GM12878 (cell line): Measurements from ENCODE around the gene UBXN4. TPM values are rescaled to one million over a fixed set of nuclear protein-coding genes. Genes with fewer than 3 reads are reported as not detected.

Source experiments
- EED ChIP-seq: sonication (generic); IDR thresholded peaks from 2 replicates; pipeline ENCODE4 v1.6.1; 2016; ENCODE audit warnings: antibody characterized with exemption, low read depth
- ESRRA ChIP-seq: IDR thresholded peaks from 2 replicates; pipeline ENCODE4 v1.6.1; 2012; ENCODE audit warnings: mild to moderate bottlenecking, low read length, improper control_type of control experiment
- EZH2 ChIP-seq: IDR thresholded peaks from 2 replicates; pipeline ENCODE4 v1.6.1; 2012; ENCODE audit warnings: low read depth, mild to moderate bottlenecking, control low read depth, inconsistent platforms, low read length, borderline replicate concordance; ENCODE audit not compliant: control insufficient read depth
- FOXM1 ChIP-seq: IDR thresholded peaks from 2 replicates; pipeline ENCODE4 v1.6.1; 2012; ENCODE audit warnings: low read depth, mild to moderate bottlenecking, inconsistent platforms, low read length, moderate library complexity
- NFYB ChIP-seq: IDR thresholded peaks from 2 replicates; pipeline ENCODE4 v1.6.1; 2011; ENCODE audit warnings: low read depth, mild to moderate bottlenecking, low read length, improper control_type of control experiment, moderate library complexity; ENCODE audit not compliant: insufficient read depth
- NR2C1 ChIP-seq: fragments of 450-650 bp; IDR thresholded peaks from 2 replicates; pipeline ENCODE4 v1.6.1; 2017; ENCODE audit warnings: antibody characterized with exemption, mild to moderate bottlenecking, moderate library complexity
- NRF1 ChIP-seq: conservative IDR thresholded peaks from 2 replicates; pipeline ENCODE4 v1.6.1; 2011; ENCODE audit warnings: mild to moderate bottlenecking, low read depth, low read length, improper control_type of control experiment
- RELB ChIP-seq: fragments of 450-650 bp; IDR thresholded peaks from 2 replicates; pipeline ENCODE4 v1.6.1; 2017; ENCODE audit warnings: low read depth, mild to moderate bottlenecking, moderate library complexity
- RUNX3 ChIP-seq: IDR thresholded peaks from 2 replicates; pipeline ENCODE4 v1.6.1; 2012; ENCODE audit warnings: low read length, inconsistent platforms
- SMC3 ChIP-seq: IDR thresholded peaks from 2 replicates; pipeline ENCODE4 v1.6.1; 2011; ENCODE audit warnings: low read length, improper control_type of control experiment, borderline replicate concordance
- SREBF1 ChIP-seq: IDR thresholded peaks from 2 replicates; pipeline ENCODE4 v1.6.1; 2012; ENCODE audit warnings: mild to moderate bottlenecking, low read length
- SUPT20H ChIP-seq: IDR thresholded peaks from 2 replicates; pipeline ENCODE4 v1.6.1; 2011; ENCODE audit warnings: low read depth, mild to moderate bottlenecking, low read length, moderate library complexity, borderline replicate concordance; ENCODE audit not compliant: control insufficient read depth
- WRNIP1 ChIP-seq: IDR thresholded peaks from 2 replicates; pipeline ENCODE4 v1.6.1; 2011; ENCODE audit warnings: low read depth, low read length, improper control_type of control experiment, borderline replicate concordance
- YY1 ChIP-seq: IDR thresholded peaks from 2 replicates; pipeline ENCODE4 v1.6.1; 2011; ENCODE audit warnings: low read depth, mild to moderate bottlenecking, low read length
- ZBED1 ChIP-seq: IDR thresholded peaks from 2 replicates; pipeline ENCODE4 v1.6.1; 2016; ENCODE audit warnings: borderline replicate concordance
- ZNF592 ChIP-seq: fragments of 450-650 bp; IDR thresholded peaks from 2 replicates; pipeline ENCODE4 v1.6.1; 2017; ENCODE audit warnings: mild to moderate bottlenecking, moderate library complexity
- ZNF622 ChIP-seq: fragments of 450-650 bp; IDR thresholded peaks from 2 replicates; pipeline ENCODE4 v1.6.1; 2017; ENCODE audit warnings: mild to moderate bottlenecking, inconsistent platforms
- polyA plus RNA-seq, 11 experiments: library from polyadenylated mRNA; depleted of rRNA in 4 of 11; unstranded in 6 of 11; stranded (reverse) in 5 of 11; fragments of >200 nt; fragmentation: Nextera tagmentation in 4 of 11; fragmentation: Illumina TruSeq in 1 of 11; extraction: Ambion mirVana in 4 of 11; extraction: Trizol in 1 of 11; gene quantifications; 1 replicate in 1 of 11; 2 replicates in 10 of 11; pipeline versions ENCODE4 v1.2.1 to v1.2.3, GENCODE V29; 2011 to 2016; ENCODE audit warnings: inconsistent platforms in 2 of 11, missing spikeins in 2 of 11, low read depth in 1 of 11
- total RNA-seq, 4 experiments: library from RNA; depleted of rRNA in 3 of 4; stranded (reverse); fragments of >200 nt in 3 of 4; fragmentation: Illumina TruSeq in 1 of 4; extraction: Trizol in 1 of 4; gene quantifications; 2 replicates each; pipeline versions ENCODE4 v1.2.1 to v1.2.3, GENCODE V29; 2013 to 2021
- TF ChIP-seq, protein P1 (sequence below): IDR thresholded peaks from 2 replicates; pipeline ENCODE4 v1.6.1; 2012; ENCODE audit warnings: low read length, inconsistent platforms
- TF ChIP-seq, protein P2 (sequence below): IDR thresholded peaks from 2 replicates; pipeline ENCODE4 v1.6.1; 2011; ENCODE audit warnings: borderline replicate concordance, low read depth, mild to moderate bottlenecking, moderate library complexity, low read length; ENCODE audit not compliant: insufficient read depth, poor library complexity, severe bottlenecking
- TF ChIP-seq, protein P3 (sequence below): fragments of 450-650 bp; IDR thresholded peaks from 2 replicates; pipeline ENCODE4 v1.6.1; 2017; ENCODE audit warnings: mild to moderate bottlenecking, low read depth, inconsistent platforms; ENCODE audit not compliant: poor library complexity, severe bottlenecking

The UBXN4 gene
- total and polyA plus RNA-seq, 10 of the 15 experiments (the other 5 are each of a cell fraction or from before 2014, with no cell fraction given) = 52.6 to 133 (median 71.9) TPM

DNA sequence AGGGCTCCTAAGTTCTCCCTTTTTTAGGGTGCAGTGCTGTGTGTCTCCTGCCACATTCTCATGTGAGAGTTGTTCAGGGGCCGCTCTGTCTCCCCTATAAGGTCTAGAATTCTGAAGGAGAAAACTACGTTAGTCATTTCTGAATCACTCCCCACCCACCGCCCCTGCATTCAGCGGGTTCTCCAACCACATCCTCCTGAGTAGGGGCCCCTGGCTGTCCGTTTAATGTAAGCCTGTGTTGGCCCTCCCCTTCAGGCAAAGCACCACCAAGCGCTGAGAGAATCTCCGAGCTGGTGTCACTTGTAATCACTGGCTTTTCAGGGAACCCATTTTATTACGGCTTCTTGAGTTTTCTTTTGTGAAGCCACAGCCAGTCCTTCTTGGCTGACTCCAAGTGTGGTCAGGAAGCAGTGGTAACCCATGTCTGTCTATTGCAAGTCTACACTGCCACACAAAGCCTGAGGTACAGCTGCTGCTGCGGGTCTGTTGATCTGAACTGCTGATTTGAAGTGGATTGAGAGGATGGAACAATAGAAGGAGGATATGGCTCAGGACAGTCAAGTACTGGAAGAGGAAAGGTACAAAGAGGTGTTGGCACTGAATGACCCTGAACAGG, 78.5 kb downstream of the UBXN4 start (continued):
- TF ChIP-seq NR2C1 (no peak), FOXM1 (peak; percentile 86), SREBF1 (no peak), SUPT20H (no peak), EZH2 (no peak), WRNIP1 (no peak), RELB (0 out of 2 replicates have a peak, but pooled peaks have one; percentile 13), RUNX3 (peak; percentile 98), EED (peak; percentile 91), NFYB (no peak), NRF1 (no peak), YY1 (no peak), ZNF622 (no peak), ESRRA (no peak), SMC3 (no peak), ZNF592 (no peak), ZBED1 (no peak)
- TF ChIP-seq, protein P1, sequence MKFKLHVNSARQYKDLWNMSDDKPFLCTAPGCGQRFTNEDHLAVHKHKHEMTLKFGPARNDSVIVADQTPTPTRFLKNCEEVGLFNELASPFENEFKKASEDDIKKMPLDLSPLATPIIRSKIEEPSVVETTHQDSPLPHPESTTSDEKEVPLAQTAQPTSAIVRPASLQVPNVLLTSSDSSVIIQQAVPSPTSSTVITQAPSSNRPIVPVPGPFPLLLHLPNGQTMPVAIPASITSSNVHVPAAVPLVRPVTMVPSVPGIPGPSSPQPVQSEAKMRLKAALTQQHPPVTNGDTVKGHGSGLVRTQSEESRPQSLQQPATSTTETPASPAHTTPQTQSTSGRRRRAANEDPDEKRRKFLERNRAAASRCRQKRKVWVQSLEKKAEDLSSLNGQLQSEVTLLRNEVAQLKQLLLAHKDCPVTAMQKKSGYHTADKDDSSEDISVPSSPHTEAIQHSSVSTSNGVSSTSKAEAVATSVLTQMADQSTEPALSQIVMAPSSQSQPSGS = no peak
- TF ChIP-seq, protein P2, sequence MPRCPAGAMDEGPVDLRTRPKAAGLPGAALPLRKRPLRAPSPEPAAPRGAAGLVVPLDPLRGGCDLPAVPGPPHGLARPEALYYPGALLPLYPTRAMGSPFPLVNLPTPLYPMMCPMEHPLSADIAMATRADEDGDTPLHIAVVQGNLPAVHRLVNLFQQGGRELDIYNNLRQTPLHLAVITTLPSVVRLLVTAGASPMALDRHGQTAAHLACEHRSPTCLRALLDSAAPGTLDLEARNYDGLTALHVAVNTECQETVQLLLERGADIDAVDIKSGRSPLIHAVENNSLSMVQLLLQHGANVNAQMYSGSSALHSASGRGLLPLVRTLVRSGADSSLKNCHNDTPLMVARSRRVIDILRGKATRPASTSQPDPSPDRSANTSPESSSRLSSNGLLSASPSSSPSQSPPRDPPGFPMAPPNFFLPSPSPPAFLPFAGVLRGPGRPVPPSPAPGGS = peak; percentile 41
- TF ChIP-seq, protein P3, sequence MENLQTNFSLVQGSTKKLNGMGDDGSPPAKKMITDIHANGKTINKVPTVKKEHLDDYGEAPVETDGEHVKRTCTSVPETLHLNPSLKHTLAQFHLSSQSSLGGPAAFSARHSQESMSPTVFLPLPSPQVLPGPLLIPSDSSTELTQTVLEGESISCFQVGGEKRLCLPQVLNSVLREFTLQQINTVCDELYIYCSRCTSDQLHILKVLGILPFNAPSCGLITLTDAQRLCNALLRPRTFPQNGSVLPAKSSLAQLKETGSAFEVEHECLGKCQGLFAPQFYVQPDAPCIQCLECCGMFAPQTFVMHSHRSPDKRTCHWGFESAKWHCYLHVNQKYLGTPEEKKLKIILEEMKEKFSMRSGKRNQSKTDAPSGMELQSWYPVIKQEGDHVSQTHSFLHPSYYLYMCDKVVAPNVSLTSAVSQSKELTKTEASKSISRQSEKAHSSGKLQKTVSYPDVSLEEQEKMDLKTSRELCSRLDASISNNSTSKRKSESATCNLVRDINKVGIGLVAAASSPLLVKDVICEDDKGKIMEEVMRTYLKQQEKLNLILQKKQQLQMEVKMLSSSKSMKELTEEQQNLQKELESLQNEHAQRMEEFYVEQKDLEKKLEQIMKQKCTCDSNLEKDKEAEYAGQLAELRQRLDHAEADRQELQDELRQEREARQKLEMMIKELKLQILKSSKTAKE = no peak
